Activated T-helper 1 cell treated with anti-CD3 and anti-CD28 coated beads, Interleukin-12 subunit alpha, Interleukin-12 subunit beta, Interleukin-2, Interleukin-4 antibody, amounts not matched to agents 30 ng/mL and 10 ng/mL and 1 ng/mL, durations not matched to agents 14 hours and 24 hours and 36 hours (primary cell): ENCODE data around the gene ITPK1. TPM values are rescaled to one million over a fixed set of nuclear protein-coding genes. Genes with fewer than 3 reads are reported as not detected.

Experiments
- DNase-seq: peaks from one replicate; pipeline ENCODE4 v3.0.0; 2021; ENCODE audit warnings: low spot score
- H3K27ac Mint-ChIP-seq: one replicate; pipeline ENCODE4 v1.8.0; 2021; ENCODE audit warnings: mild to moderate bottlenecking, mixed read lengths
- H3K27me3 Mint-ChIP-seq: one replicate; pipeline ENCODE4 v1.8.0; 2022; ENCODE audit warnings: mild to moderate bottlenecking, moderate library complexity, mixed read lengths; ENCODE audit not compliant: insufficient read depth
- H3K36me3 Mint-ChIP-seq: one replicate; pipeline ENCODE4 v1.8.0; 2021; ENCODE audit warnings: low read depth, mixed read lengths
- H3K4me1 Mint-ChIP-seq: one replicate; pipeline ENCODE4 v1.8.0; 2021; ENCODE audit warnings: low read depth, mixed read lengths
- H3K4me3 Mint-ChIP-seq: one replicate; pipeline ENCODE4 v1.8.0; 2021; ENCODE audit warnings: mild to moderate bottlenecking, moderate library complexity, mixed read lengths
- H3K9me3 Mint-ChIP-seq: one replicate; pipeline ENCODE4 v1.8.0; 2021; ENCODE audit warnings: mixed read lengths
- intact Hi-C: fragments of 100-400 bp; cut with micrococcal nuclease; formaldehyde crosslinking; loops from one replicate; pipeline ENCODE4 v1.15.1; 2024
- total RNA-seq: library from RNA; stranded (reverse); gene quantifications from 2 replicates; pipeline ENCODE4 v1.2.3, GENCODE V29; 2022

Gene ITPK1
- total RNA-seq, 1 donor from 2014 or later, result 71.0 TPM

DNA sequence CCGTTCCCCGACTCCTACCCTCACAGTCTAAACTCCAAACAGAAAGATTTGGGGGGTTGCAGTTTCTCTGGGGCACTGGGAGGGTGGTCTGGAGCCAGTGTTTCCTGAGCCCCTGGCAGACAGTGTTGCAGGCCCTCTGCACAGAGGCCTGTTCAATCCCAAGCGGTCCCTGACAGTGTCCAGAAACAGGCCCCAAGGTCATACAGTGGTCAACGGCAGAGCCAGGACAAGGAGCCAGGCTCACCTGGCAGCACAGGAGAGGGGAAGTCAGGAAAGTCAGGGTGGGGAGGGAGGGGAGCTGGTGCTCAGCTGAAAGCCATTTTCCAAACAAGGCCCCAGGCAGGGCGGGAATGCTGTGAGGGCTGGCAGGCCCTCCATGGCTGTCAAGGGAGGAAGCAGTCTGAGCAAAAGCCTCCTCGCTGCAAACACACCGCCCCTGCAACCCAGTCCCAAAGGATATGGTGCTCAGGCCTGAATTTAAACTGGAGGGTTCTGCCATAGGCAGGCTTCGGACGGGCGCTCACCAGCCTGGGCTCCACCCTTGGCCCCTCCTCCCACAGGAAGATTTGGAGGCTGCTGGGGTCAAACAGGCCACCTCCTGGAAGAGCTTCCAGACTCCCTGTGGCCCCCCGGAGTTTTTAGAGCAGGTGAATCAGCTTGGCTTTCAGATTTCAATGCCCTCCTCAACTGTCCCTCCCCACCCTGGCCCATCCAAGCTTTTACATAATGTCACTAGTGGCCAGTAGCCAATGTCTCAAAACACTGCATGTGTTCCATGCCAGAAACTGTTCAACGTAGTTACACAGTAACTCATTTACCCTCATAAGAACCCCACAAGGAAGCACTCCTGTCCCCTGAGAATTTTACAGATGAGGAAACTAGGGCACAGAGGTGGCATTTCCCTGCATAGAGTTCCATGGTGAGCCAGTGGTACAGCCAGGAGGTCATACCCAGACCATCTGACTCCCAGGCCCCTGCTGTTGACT lies 151.3 kb downstream of the ITPK1 start:
- no peaks in the 10 kb centered on the region for H3K36me3 Mint-ChIP-seq
- H3K27me3 Mint-ChIP-seq, result no peaks in the 10 kb centered on the region
- intact Hi-C loops, result no loop called here
- H3K4me3 Mint-ChIP-seq, result no peak overlapping the region
- DNase-seq, result no peak
- no peaks in the 10 kb centered on the region for H3K4me1 Mint-ChIP-seq
- H3K9me3 Mint-ChIP-seq, result peaks cover 3% of the 10 kb centered on the region
- no peak overlapping the region for H3K27ac Mint-ChIP-seq

- Mint-ChIP-seq H3K9me3 (peaks cover 3% of the 10 kb centered on the region), H3K36me3 (no peaks in the 10 kb centered on the region), H3K27ac (no peak overlapping the region), H3K27me3 (no peaks in the 10 kb centered on the region), H3K4me3 (no peak overlapping the region), H3K4me1 (no peaks in the 10 kb centered on the region)
- intact Hi-C loops, result no loop called here
- no peak for DNase-seq
Observed at GRCh38 chr14:92963301-92964123, 152.2 kb downstream of the ITPK1 start.

- Mint-ChIP-seq H3K27ac (no peak overlapping the region), H3K9me3 (peaks cover 3% of the 10 kb centered on the region), H3K4me3 (no peak overlapping the region), H3K27me3 (no peaks in the 10 kb centered on the region), H3K4me1 (no peaks in the 10 kb centered on the region), H3K36me3 (no peaks in the 10 kb centered on the region)
- DNase-seq, result no peak
- intact Hi-C loops, result no loop called here
Observed at GRCh38 chr14:92962831-92963095, 153.0 kb downstream of the ITPK1 start.

DNA sequence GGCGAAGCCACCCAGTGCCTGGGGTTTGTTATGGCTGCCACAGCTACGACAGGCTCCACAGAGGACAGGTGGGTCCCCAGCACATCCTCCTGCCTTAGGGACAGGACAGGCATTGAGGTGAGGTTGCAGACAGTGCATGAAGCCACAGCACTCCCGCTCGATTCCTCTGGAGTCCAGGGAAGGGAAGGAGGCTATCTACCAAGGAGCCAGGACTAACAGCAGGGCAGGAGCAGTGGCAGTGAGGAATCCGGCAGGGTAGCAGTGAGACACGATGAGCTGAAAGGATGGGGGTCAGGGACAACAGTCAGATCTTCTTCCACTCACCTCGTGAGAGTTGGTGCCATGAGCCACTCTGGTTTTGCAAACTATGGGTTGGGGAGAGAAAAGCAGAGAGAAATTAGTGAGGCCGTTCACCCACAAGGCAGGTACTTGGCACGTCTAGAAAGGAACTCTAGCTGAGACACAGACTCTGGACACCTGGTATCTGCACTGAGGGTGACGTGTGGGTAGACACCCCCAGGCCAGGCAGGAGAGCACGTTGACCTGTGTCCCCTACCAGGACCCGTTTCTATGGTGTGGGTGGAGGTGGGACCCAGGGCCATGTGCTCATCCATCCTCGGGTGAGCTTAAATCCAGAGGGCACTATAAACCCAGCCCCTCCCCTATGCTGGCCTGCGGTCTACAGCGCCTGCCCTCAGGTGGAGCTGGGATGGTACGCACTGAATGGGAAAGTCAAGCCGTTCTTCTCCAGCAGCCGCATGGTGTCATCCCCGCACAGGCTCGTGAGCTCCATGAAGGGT lies 153.5 kb downstream of the ITPK1 start:
- DNase-seq, result no peak
- no peaks in the 10 kb centered on the region for H3K27me3 Mint-ChIP-seq
- intact Hi-C loops, result no loop called here
- H3K4me3 Mint-ChIP-seq, result no peak overlapping the region
- no peak overlapping the region for H3K27ac Mint-ChIP-seq
- no peaks in the 10 kb centered on the region for H3K36me3 Mint-ChIP-seq
- no peaks in the 10 kb centered on the region for H3K9me3 Mint-ChIP-seq
- H3K4me1 Mint-ChIP-seq, result no peaks in the 10 kb centered on the region

DNA sequence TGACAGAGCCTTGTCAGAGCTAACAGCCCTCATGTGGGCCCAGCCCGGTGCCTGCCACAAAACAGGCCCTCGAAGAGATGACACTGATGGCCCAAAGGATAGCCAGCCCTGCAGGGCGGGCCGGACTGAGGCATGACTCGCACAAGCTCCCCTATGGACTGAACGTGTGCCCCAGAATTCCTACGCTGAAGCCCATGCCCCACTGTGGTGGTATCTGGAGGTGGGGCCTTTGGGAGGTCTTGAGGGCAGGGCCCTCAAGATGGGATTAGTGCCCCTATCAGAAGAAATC lies 154.2 kb downstream of the ITPK1 start:
- no peaks in the 10 kb centered on the region for H3K36me3 Mint-ChIP-seq
- no peak overlapping the region for H3K4me3 Mint-ChIP-seq
- no peaks in the 10 kb centered on the region for H3K4me1 Mint-ChIP-seq
- H3K27ac Mint-ChIP-seq, result no peak overlapping the region
- intact Hi-C loops, result no loop called here
- no peaks in the 10 kb centered on the region for H3K27me3 Mint-ChIP-seq
- DNase-seq, result no peak
- H3K9me3 Mint-ChIP-seq, result no peaks in the 10 kb centered on the region

DNA sequence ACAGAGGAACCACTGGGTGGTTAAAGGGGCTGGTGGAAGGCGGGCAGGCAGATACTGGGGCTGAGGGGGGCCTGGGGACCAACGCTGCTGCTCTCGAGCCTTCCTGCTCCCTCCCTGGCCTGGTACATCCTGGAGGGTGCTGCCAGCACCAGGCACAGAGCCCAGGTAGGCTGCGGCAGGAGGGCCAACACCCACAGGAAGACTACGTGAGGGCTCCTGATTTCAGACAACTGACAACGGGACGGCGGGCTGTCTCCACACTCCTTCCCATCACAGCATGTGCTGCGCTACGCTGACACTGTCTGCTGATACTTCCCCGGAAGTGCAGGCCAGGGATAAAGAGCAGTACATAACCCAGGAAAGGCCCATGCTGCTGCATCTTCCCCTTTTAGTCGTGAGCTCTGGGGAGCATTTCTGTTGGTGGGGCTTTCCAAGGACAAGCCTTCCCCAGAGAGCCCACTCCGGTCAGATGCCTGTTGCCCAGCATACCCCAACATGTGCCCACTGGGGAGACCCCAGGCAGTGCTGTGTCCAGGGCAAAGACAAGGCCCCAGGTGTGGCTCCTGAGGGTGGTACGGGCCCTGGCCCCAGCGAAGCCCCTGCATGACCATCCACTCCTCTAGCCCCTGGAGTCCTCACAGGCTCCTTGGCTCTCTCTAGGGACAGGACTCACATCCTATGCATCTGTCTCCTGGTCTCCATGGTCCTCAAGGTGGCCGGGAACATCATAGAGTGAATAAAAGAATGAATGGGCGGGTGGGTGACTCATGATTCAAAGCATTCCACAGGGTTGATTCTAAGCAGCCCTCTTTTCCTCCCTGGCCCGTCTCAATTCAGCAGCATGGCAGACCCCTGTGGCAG lies 154.8 kb downstream of the ITPK1 start:
- Mint-ChIP-seq H3K9me3 (no peaks in the 10 kb centered on the region), H3K27me3 (no peaks in the 10 kb centered on the region), H3K36me3 (no peaks in the 10 kb centered on the region), H3K4me3 (no peak overlapping the region), H3K27ac (no peak overlapping the region), H3K4me1 (no peaks in the 10 kb centered on the region)
- intact Hi-C loops, result no loop called here
- no peak for DNase-seq

DNA sequence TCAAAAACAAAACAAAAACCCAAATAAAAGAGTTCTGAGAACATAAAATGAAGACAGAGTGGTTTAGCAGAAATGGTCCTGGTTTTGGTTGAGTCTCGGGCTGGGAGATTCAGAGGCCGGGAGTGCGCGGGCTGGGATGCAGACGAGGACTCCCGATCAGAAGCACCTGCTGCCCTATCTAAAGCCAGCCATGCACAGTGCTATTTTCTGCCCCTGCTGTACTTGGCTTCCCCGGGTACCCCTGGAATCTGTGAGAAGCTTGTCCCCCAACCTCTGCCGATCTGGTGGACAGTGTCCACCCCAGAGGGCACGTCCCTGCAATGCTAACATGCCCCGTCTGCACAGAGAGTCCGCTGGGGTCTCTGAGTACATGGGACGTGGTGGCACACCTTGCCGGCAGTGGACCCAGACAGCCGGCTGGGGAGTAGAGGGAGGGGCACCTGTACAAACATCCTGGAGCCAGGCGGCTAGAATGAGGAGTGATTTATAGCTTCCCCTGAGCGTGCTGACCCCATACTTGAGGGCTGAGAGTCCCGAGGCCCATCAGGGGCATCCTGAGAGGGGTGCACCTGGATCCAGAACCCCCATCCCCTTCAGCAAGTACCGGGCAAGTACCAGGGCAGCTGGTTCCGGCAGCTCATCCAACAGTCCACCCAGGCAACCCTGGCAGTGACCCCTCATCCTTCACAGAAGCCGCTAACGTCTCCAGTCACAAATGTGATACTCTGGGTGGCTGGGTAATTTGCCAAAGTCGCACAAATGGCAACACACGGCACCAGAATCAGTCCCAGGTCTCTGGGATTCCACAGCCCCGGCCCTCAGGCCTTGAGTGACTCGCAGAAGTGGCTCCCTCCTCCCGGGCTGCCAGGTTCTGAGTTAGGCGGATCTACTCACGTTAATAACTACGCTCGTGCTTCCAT lies 155.7 kb downstream of the ITPK1 start:
- no peaks in the 10 kb centered on the region for H3K4me1 Mint-ChIP-seq
- no peak overlapping the region for H3K27ac Mint-ChIP-seq
- DNase-seq, result no peak
- H3K9me3 Mint-ChIP-seq, result no peaks in the 10 kb centered on the region
- no peak overlapping the region for H3K4me3 Mint-ChIP-seq
- no peaks in the 10 kb centered on the region for H3K36me3 Mint-ChIP-seq
- no peaks in the 10 kb centered on the region for H3K27me3 Mint-ChIP-seq
- intact Hi-C loops, result no loop called here

- Mint-ChIP-seq H3K9me3 (no peaks in the 10 kb centered on the region), H3K4me3 (no peak overlapping the region), H3K4me1 (no peaks in the 10 kb centered on the region), H3K27ac (no peak overlapping the region), H3K27me3 (no peaks in the 10 kb centered on the region), H3K36me3 (no peaks in the 10 kb centered on the region)
- intact Hi-C loops, result no loop called here
- DNase-seq, result no peak
Observed at GRCh38 chr14:92959189-92959531, 156.6 kb downstream of the ITPK1 start.

DNA sequence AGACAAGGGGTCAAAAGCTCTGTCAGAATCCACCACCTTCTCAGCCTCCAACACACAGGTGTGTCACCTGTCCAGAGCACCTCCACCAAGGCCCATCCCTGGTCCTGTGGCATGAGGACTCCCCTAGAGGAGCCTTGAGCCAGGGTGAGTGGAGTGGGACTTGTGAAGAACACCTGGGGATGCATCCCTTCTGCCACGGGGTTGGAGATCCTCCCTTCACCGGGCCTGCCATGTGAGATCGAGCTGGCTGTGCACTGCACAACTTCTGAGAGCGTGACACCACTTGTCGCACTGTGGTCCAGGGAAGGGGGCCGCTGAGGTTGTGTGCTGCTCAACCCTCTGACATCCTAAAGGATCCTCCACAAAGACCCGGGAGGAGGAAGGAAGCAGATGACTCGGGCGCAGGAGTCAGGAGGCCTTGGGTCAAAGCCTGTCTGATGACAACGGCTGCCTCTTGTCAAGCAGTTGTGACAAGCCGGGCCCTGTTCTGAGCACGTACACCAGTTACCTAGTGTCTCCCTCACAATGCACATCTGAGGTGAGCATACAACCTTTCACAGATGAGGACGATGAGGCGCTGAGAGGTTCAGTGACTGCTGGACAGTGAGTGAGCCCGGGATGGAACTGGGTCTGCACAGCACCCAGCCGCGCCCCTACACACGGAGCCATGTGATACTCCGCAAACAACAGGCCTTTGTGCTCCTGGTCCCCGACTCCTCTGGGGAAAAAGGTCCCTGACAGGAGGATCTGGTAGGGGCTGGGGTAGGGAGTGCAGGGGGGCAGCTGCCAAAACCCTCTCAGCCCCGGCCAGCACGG lies 157.1 kb downstream of the ITPK1 start:
- Mint-ChIP-seq H3K27ac (no peak overlapping the region), H3K36me3 (no peaks in the 10 kb centered on the region), H3K27me3 (no peaks in the 10 kb centered on the region), H3K9me3 (no peaks in the 10 kb centered on the region), H3K4me1 (no peaks in the 10 kb centered on the region), H3K4me3 (no peak overlapping the region)
- DNase-seq, result no peak
- intact Hi-C loops, result no loop called here

DNA sequence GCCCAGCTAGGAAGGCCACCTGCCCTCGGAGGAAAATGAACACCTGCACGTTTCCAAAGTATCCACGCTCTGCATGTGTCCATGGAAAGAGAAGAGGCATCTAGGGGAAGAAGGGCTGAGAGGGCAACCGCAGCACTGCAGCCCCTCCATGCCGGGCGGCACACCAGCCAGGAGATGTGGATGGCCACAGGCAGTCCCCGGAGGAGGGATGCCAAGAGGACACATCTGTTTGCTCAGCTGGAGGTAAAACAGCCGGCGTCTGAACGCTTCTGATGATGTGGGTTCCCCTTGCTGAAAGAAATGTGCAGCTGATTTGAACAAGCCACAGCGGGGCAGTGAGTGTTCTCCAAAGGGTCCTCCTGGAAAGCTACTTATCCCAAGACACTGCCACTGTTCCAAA lies 158.8 kb downstream of the ITPK1 start:
- DNase-seq, result no peak
- intact Hi-C loops, result no loop called here
- Mint-ChIP-seq H3K4me1 (no peaks in the 10 kb centered on the region), H3K36me3 (no peaks in the 10 kb centered on the region), H3K4me3 (no peak overlapping the region), H3K27ac (no peak overlapping the region), H3K9me3 (no peaks in the 10 kb centered on the region), H3K27me3 (no peaks in the 10 kb centered on the region)

- H3K4me3 Mint-ChIP-seq, result no peak overlapping the region
- no peaks in the 10 kb centered on the region for H3K4me1 Mint-ChIP-seq
- intact Hi-C loops, result no loop called here
- H3K9me3 Mint-ChIP-seq, result no peaks in the 10 kb centered on the region
- no peak for DNase-seq
- no peaks in the 10 kb centered on the region for H3K36me3 Mint-ChIP-seq
- no peaks in the 10 kb centered on the region for H3K27me3 Mint-ChIP-seq
- no peak overlapping the region for H3K27ac Mint-ChIP-seq
Observed at GRCh38 chr14:92955381-92955780, 160.3 kb downstream of the ITPK1 start.
